ENCODE data around the gene PQBP1.

Gene PQBP1

DNA sequence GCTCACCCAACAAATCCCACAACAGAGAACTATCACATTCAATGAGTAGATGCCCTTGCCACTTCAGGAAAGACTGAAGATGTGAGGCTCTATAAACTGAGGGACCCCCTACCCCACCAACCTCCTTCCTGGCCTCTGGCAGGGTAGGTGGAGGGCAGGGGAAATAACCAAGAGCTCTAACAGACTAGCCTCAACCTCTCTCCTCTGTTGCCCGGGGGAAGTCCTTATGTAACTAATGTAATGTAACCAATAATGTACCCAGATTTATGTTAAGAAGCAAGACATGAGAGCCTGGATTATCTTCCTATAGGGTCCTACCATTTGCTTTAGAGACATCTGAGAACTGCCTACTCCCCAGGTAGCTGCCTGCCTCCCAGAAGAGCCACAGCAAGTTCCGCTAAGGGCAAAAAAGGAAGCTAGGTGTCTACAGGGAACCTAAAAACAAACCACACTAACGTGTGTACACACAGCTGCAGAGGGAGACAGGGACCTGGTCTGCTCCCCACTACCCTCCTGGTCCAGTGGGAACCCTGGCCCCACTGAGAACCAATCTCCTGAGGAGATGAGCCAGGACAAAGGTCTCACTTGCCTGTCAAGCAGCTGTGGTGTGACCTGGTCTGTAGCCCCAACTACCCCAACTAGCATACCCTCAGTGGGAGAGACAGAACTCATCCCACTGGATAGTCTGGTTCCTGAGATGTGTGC lies 41.9 kb downstream of the PQBP1 start:
- no peak overlapping the region for H3K27ac ChIP-seq (ENCODE audit: extremely low read depth, low read depth, low read length)
- POLR2A ChIA-PET = no interaction called here
- CTCF ChIA-PET = interaction anchor here (0.6 to 1.3 kb wide), 2 partner anchors 16 to 400 kb away, joined by 3 read pairs; partner anchors contain the start of gene TBC1D25
- no peaks in the 10 kb centered on the region for H3K4me1 ChIP-seq (ENCODE audit: control insufficient read depth, insufficient read depth, low read length)
- TF ChIP-seq ZBTB8A (tag by site-specific recombination; IDR thresholded peaks at IDR 0.05) (no peak), ZNF155 (tag by site-specific recombination; IDR thresholded peaks at IDR 0.05) (no peak), GLI4 (tag by site-specific recombination; IDR thresholded peaks at IDR 0.05) (no peak), ZNF776 (tag by site-specific recombination; IDR thresholded peaks at IDR 0.05; ENCODE audit: borderline replicate concordance) (no peak), ZNF433 (tag by site-specific recombination; IDR thresholded peaks at IDR 0.05; ENCODE audit: low read depth) (no peak), ZNF645 (tag by site-specific recombination; IDR thresholded peaks at IDR 0.05) (no peak), PRDM10 (tag by site-specific recombination; IDR thresholded peaks at IDR 0.05) (no peak), ZNF571 (tag by site-specific recombination; IDR thresholded peaks at IDR 0.05) (no peak), KLF10 (tag by site-specific recombination; IDR thresholded peaks at IDR 0.05) (no peak), ZNF2 (tag by site-specific recombination; IDR thresholded peaks at IDR 0.05) (no peak), ZNF10 (tag by site-specific recombination; IDR thresholded peaks at IDR 0.05) (no peak), ZNF549 (tag by site-specific recombination; IDR thresholded peaks at IDR 0.05) (no peak), ZNF132 (tag by site-specific recombination; IDR thresholded peaks at IDR 0.05; ENCODE audit: borderline replicate concordance) (no peak), ZNF341 (tag by site-specific recombination; IDR thresholded peaks at IDR 0.05; ENCODE audit: low read depth) (no peak)
- TF ChIP-seq, protein P1, sequence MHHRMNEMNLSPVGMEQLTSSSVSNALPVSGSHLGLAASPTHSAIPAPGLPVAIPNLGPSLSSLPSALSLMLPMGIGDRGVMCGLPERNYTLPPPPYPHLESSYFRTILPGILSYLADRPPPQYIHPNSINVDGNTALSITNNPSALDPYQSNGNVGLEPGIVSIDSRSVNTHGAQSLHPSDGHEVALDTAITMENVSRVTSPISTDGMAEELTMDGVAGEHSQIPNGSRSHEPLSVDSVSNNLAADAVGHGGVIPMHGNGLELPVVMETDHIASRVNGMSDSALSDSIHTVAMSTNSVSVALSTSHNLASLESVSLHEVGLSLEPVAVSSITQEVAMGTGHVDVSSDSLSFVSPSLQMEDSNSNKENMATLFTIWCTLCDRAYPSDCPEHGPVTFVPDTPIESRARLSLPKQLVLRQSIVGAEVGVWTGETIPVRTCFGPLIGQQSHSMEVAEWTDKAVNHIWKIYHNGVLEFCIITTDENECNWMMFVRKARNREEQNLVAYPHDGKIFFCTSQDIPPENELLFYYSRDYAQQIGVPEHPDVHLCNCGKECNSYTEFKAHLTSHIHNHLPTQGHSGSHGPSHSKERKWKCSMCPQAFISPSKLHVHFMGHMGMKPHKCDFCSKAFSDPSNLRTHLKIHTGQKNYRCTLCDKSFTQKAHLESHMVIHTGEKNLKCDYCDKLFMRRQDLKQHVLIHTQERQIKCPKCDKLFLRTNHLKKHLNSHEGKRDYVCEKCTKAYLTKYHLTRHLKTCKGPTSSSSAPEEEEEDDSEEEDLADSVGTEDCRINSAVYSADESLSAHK (tag by site-specific recombination; IDR thresholded peaks at IDR 0.05) = no peak
- TF ChIP-seq, protein P2, sequence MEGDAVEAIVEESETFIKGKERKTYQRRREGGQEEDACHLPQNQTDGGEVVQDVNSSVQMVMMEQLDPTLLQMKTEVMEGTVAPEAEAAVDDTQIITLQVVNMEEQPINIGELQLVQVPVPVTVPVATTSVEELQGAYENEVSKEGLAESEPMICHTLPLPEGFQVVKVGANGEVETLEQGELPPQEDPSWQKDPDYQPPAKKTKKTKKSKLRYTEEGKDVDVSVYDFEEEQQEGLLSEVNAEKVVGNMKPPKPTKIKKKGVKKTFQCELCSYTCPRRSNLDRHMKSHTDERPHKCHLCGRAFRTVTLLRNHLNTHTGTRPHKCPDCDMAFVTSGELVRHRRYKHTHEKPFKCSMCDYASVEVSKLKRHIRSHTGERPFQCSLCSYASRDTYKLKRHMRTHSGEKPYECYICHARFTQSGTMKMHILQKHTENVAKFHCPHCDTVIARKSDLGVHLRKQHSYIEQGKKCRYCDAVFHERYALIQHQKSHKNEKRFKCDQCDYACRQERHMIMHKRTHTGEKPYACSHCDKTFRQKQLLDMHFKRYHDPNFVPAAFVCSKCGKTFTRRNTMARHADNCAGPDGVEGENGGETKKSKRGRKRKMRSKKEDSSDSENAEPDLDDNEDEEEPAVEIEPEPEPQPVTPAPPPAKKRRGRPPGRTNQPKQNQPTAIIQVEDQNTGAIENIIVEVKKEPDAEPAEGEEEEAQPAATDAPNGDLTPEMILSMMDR (tag by site-specific recombination; IDR thresholded peaks at IDR 0.05) = no peak
- no peaks in the 10 kb centered on the region for H3K9me3 ChIP-seq (ENCODE audit: control insufficient read depth, insufficient read depth, low read depth, low read length)
- no peak overlapping the region for H3K4me3 ChIP-seq (ENCODE audit: low read depth, low read length)
- H3K36me3 ChIP-seq (ENCODE audit: control insufficient read depth in 2 of 2, insufficient read depth in 1 of 2, low read length in 2 of 2) = peaks cover 0 to 90% of the 10 kb centered on the region in 2 experiments; a peak in 2 of 3 replicates
